ENCODE data around the gene LILRA6. TPM values are rescaled to one million over a fixed set of nuclear protein-coding genes. Genes with fewer than 3 reads are reported as not detected.
"Not testable (repeated sequence)": the region's sequence is repeated elsewhere in the genome, so short reads cannot be mapped to it uniquely, and the experiment has no call there.

Gene LILRA6
- total and polyA plus RNA-seq, 5 donors = 1.00 to 3.9 (median 2.3) TPM

DNA sequence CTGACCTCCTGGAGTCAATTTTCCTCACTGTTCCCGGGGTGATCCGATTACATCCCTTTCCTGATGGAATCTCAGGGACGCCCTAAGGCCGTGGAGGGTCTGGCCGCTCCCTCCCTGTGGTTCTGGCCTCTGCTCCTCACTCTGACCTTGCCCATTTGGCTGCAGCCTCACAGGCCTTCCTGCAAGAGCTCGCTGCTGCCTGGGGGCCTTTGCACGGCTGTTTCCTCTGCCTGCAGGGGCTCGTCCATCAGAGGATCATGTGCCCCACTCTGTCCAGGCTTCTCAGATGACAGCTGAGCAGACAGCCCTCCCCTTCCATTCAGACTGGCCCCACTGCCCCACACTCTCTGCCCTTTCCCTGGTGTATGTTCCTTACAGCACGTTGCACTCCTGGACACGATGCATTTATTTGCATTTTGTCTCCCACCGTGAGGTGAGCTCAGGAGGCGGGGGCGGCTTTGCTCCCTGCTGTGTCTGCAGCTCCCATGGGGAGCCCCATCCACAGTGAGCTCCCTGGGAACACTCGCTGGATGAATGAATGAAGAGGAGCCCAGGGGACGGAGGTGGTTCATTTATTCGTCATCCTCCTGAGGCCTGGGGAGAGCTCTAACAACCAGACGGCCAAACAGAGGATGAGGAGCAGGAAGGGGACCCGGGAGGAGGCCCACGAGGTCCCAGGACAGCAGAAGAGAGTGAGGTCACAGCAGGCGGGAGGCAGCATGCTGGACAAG lies 24.9 kb downstream of the LILRA6 start:
- H3K27me3 ChIP-seq (ENCODE audit: control insufficient read depth, insufficient read depth); H3K27ac ChIP-seq (ENCODE audit: low read length); ATAC-seq; DNase-seq; H3K4me3 ChIP-seq (ENCODE audit: low read length); intact Hi-C loops (cut with DNase I); H3K4me1 ChIP-seq (ENCODE audit: control insufficient read depth, insufficient read depth, low read length); H3K9me3 ChIP-seq (ENCODE audit: control insufficient read depth, low read length): not testable (repeated sequence)
- 56% methylated on average over 16 of the region's 20 CpGs for WGBS

DNA sequence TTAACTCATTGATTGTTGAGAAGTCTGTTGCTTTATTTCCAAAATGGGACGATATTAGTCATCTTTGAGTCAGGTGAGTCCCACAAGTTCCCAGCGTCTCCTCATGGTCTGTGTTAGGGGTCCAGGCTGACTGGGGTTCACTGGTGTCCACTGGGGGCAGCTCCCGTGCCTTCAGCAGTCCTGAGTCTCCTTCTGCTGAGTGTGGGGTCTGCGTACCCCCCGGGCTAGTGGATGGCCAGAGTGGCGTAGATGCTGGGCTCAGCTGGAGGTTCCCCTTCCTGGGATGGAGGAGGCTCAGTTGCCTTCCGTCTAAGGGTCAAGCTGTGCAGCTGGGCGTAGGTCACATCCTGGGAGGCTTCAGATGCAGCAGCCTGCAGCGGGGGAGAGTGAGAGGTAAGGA lies 25.7 kb downstream of the LILRA6 start:
- ATAC-seq = no peak
- H3K4me1 ChIP-seq (ENCODE audit: control insufficient read depth, insufficient read depth, low read length) = no peaks in the 10 kb centered on the region
- WGBS = 86% methylated on average over 9 of the region's 9 CpGs
- H3K27ac ChIP-seq (ENCODE audit: low read length) = no peak overlapping the region
- H3K4me3 ChIP-seq (ENCODE audit: low read length) = no peak overlapping the region
- no peaks in the 10 kb centered on the region for H3K9me3 ChIP-seq (ENCODE audit: control insufficient read depth, low read length)
- no peaks in the 10 kb centered on the region for H3K27me3 ChIP-seq (ENCODE audit: control insufficient read depth, insufficient read depth)
- intact Hi-C loops (cut with DNase I) = no loop called here
- DNase-seq = peak in 1 of 3 donors; percentile 5

DNA sequence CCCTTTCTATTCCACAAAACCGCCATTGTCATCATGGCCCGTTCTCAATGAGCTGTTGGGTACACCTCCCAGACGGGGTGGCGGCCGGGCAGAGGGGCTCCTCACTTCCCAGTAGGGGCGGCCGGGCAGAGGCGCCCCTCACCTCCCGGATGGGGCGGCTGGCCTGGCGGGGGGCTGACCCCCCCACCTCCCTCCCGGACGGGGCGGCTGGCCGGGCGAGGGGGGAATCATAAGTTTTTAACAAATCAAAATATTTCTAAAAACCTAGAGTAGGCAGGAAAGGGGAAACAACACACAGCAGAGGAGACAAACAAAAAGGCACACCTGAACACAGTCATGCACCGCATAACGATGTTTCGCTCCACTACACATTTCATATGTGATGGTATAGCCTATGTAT lies 27.9 kb downstream of the LILRA6 start:
- H3K27me3 ChIP-seq (ENCODE audit: control insufficient read depth, insufficient read depth); H3K27ac ChIP-seq (ENCODE audit: low read length); H3K4me1 ChIP-seq (ENCODE audit: control insufficient read depth, insufficient read depth, low read length); H3K4me3 ChIP-seq (ENCODE audit: low read length); ATAC-seq; H3K9me3 ChIP-seq (ENCODE audit: control insufficient read depth, low read length); intact Hi-C loops (cut with DNase I): not testable (repeated sequence)
- WGBS = 94% methylated on average over 16 of the region's 19 CpGs
- peak in 1 of 3 donors; percentile 11 for DNase-seq

DNA sequence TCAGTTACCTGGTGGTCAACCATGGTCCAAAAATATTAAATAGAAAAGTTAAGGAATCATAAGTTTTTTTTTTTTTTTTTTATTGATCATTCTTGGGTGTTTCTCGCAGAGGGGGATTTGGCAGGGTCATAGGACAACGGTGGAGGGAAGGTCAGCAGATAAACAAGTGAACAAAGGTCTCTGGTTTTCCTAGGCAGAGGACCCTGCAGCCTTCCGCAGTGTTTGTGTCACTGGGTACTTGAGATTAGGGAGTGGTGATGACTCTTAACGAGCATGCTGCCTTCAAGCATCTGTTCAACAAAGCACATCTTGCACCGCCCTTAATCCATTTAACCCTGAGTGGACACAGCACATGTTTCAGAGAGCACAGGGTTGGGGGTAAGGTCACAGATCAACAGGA lies 28.4 kb downstream of the LILRA6 start:
- DNase-seq; intact Hi-C loops (cut with DNase I); H3K27ac ChIP-seq (ENCODE audit: low read length); ATAC-seq; H3K4me3 ChIP-seq (ENCODE audit: low read length); H3K27me3 ChIP-seq (ENCODE audit: control insufficient read depth, insufficient read depth); H3K9me3 ChIP-seq (ENCODE audit: control insufficient read depth, low read length): not testable (repeated sequence)
- 36% methylated on average over 5 of the region's 5 CpGs for WGBS
- peaks cover 11% of the 10 kb centered on the region for H3K4me1 ChIP-seq (ENCODE audit: control insufficient read depth, insufficient read depth, low read length)

DNA sequence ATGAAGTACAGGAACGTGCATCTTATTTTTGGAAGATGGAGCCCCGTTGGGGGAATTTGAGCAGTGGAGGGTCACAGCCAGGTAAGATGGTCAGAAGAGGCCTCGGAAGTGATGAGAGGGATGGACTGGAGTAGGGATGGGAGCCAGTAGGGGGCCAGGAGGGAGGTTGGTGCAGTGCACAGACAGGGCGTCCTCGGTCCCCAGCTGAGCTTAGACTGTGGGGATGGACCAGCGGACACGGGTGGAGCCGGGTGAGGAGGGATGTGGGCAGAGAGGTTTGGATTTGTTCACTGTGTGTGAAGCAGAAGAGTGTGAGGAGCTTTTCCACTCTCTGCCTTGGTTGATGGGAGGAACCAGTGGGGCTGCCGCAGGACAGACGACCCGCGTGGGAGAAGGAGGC lies 31.4 kb downstream of the LILRA6 start:
- H3K4me3 ChIP-seq (ENCODE audit: low read length) = no peak overlapping the region
- peak in 1 of 3 donors; percentile 36 for DNase-seq
- peaks cover 16% of the 10 kb centered on the region for H3K4me1 ChIP-seq (ENCODE audit: control insufficient read depth, insufficient read depth, low read length)
- H3K27me3 ChIP-seq (ENCODE audit: control insufficient read depth, insufficient read depth) = no peaks in the 10 kb centered on the region
- 87% methylated on average over 12 of the region's 12 CpGs for whole genome bisulfite sequencing
- no peak for ATAC-seq
- H3K9me3 ChIP-seq (ENCODE audit: control insufficient read depth, low read length) = no peaks in the 10 kb centered on the region
- intact Hi-C loops (cut with DNase I) = no loop called here
- no peak overlapping the region for H3K27ac ChIP-seq (ENCODE audit: low read length)

DNA sequence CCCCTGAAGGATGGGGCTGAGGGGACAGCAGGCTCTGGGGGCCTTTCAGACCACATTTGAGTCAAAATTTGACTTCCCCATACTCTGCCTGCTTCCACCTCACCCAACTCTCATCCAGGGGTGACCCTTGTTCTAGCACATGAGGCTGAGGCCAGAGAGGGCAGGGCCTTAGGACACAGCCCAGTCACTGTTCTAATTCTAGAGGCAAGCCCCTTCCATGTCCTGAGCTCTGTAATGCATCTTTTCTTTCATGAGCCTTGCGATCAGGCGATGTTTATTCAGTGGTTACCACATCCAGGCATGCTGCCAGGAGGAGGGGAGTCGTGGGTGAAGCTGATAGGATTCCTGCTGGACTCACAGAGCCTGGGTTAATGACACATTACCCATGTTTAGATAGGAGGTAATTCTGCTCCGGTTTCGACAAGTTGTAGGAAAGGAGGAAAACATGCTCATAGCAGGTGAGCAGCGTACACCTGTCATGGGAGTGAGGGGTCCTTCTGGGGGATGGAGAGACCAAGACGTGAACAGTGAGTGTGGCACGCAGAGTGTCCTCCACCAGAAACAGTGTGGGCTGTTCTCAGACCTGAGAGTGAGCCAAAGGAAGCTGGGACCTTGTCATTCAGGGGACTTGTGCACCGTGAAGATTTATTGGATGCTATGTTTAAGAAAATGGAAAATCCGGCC lies 32.6 kb downstream of the LILRA6 start:
- H3K4me1 ChIP-seq (ENCODE audit: control insufficient read depth, insufficient read depth, low read length) = peaks cover 16% of the 10 kb centered on the region
- 29% methylated on average over 10 of the region's 10 CpGs for WGBS
- no peaks in the 10 kb centered on the region for H3K27me3 ChIP-seq (ENCODE audit: control insufficient read depth, insufficient read depth)
- ATAC-seq (peak; percentile 76 to 78), DNase-seq (peak; percentile 91 to 95 (median 93))
- peak overlapping the region; percentile 86 for H3K27ac ChIP-seq (ENCODE audit: low read length)
- no peak overlapping the region for H3K4me3 ChIP-seq (ENCODE audit: low read length)
- no peaks in the 10 kb centered on the region for H3K9me3 ChIP-seq (ENCODE audit: control insufficient read depth, low read length)
- intact Hi-C loops (cut with DNase I) = no loop called here

DNA sequence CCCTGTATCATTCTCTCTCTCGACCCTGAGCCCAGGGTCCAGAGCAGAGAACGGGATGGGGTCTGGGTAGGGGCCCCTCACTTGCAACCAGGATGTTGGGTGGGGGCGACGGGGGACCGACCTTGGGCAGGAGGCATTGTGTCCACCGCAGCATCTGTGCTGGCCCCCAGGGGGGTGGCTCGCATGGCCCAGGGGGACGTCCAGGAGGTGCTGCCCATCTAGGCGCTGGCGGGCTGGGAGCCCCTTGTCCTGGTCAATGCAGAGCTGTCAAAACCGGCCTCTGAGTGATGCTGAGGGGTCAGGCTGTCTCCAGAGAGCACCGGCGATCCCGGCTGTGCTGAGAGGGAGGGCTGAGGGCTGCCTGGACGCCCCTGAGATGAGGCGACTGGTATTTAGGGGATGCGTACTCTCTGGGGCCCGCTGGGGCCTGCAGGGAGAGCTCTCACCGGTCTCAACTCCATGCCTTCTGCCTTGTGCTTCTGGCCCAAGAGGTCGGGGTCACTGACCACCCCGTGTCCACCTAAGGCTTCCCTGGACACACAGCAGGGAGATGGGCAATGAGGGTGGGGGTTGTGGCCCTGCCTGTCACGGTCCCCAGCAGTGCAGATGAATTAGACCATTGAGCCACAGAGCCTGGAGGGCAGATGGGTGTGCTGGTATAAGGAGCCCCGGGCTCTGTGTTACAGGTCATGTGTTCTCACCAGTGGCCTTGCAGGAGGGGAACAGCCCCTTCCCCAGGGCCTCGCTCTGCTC lies 33.4 kb downstream of the LILRA6 start:
- ATAC-seq = peak; percentile 5 to 10
- H3K4me1 ChIP-seq (ENCODE audit: control insufficient read depth, insufficient read depth, low read length) = peaks cover 16% of the 10 kb centered on the region
- H3K27me3 ChIP-seq (ENCODE audit: control insufficient read depth, insufficient read depth) = no peaks in the 10 kb centered on the region
- peak overlapping the region; percentile 63 for H3K27ac ChIP-seq (ENCODE audit: low read length)
- 56% methylated on average over 24 of the region's 24 CpGs for WGBS
- H3K4me3 ChIP-seq (ENCODE audit: low read length) = no peak overlapping the region
- no peaks in the 10 kb centered on the region for H3K9me3 ChIP-seq (ENCODE audit: control insufficient read depth, low read length)
- no peak for DNase-seq
- intact Hi-C loops (cut with DNase I) = no loop called here

DNA sequence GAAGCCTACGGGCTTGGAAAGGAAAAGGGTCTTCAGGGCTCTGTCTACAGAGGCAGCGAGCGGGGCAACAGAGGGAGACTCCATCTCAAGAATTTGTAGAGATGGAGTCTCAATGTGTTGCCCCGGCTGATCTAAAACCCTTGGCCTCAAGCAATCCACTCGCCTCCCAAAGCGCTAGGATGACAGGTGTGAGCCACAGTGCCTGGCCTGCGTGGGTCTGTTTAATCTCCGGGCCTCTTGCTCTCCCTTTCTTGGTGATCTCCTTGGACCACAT lies 33.9 kb downstream of the LILRA6 start:
- DNase-seq (no peak), ATAC-seq (no peak)
- intact Hi-C loops (cut with DNase I) = no loop called here
- H3K4me1 ChIP-seq (ENCODE audit: control insufficient read depth, insufficient read depth, low read length) = peaks cover 16% of the 10 kb centered on the region
- no peaks in the 10 kb centered on the region for H3K27me3 ChIP-seq (ENCODE audit: control insufficient read depth, insufficient read depth)
- no peak overlapping the region for H3K4me3 ChIP-seq (ENCODE audit: low read length)
- WGBS = 81% methylated on average over 8 of the region's 8 CpGs
- peak overlapping the region; percentile 57 for H3K27ac ChIP-seq (ENCODE audit: low read length)
- no peaks in the 10 kb centered on the region for H3K9me3 ChIP-seq (ENCODE audit: control insufficient read depth, low read length)

DNA sequence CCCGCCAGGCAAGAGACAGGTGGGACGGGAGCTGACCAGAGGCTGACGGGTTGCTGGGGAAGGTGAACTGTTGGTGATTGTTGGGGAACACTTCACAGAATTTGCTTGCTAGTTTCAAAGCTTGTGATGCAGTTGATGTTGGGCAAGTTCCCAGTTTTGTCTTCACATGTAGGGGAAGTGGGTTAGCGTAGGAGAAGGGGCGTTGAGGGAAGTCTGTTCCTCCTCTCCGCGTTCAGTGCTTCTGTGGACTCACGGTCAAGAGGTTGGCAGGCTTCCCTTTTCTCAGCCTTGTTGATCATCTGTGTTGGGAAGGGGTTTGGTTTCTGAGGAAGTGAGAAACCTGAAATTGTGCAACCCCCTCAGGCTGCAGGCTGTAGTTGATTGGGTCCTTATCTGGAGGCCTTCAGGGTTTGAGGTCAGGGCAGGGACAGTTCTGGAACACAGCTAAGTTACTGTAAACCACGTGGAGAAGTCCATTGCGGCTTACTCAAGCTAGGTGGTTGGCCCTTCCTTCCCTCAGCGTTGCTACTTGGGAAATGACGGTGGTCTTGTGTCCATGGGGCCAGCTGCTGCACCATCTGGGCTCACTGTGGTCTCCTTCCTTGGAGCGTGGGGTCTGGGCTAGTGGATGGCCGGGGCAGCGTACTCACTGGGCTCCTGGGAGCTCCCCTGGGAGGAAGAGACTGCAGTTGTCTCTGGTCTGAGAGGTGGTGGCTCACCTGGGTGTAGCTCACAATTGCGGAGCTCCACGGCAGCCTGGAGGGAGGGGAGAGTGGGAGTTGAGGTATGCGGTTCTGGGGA lies 34.4 kb downstream of the LILRA6 start:
- peak; percentile 72 to 80 (median 74) for DNase-seq
- Histone ChIP-seq H3K27ac (ENCODE audit: low read length) (peak overlapping the region; percentile 57), H3K9me3 (ENCODE audit: control insufficient read depth, low read length) (no peaks in the 10 kb centered on the region), H3K27me3 (ENCODE audit: control insufficient read depth, insufficient read depth) (no peaks in the 10 kb centered on the region), H3K4me1 (ENCODE audit: control insufficient read depth, insufficient read depth, low read length) (peaks cover 20% of the 10 kb centered on the region), H3K4me3 (ENCODE audit: low read length) (no peak overlapping the region)
- intact Hi-C loops (cut with DNase I) = no loop called here
- 59% methylated on average over 18 of the region's 18 CpGs for WGBS
- ATAC-seq = peak; percentile 65 to 75

DNA sequence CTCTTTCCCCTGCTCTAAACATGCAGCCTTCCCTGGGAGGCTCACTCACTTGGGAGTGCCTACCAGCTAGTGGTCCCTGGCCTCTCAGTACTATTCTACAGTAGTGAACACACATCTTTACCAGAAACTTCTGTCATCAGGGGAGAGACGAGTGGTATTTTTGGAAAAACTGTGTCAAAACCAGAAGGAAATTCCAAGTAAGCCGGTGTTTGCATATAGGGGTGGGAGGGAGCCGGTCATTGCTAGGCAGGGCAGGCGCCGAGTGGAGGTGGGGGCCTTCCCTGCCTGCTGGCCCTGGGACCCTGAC lies 35.0 kb downstream of the LILRA6 start:
- intact Hi-C loops (cut with DNase I) = no loop called here
- 62% methylated on average over 5 of the region's 5 CpGs for WGBS
- no peak for ATAC-seq
- Histone ChIP-seq H3K27ac (ENCODE audit: low read length) (no peak overlapping the region), H3K4me1 (ENCODE audit: control insufficient read depth, insufficient read depth, low read length) (peaks cover 25% of the 10 kb centered on the region), H3K4me3 (ENCODE audit: low read length) (no peak overlapping the region), H3K9me3 (ENCODE audit: control insufficient read depth, low read length) (no peaks in the 10 kb centered on the region), H3K27me3 (ENCODE audit: control insufficient read depth, insufficient read depth) (no peaks in the 10 kb centered on the region)
- no peak for DNase-seq

DNA sequence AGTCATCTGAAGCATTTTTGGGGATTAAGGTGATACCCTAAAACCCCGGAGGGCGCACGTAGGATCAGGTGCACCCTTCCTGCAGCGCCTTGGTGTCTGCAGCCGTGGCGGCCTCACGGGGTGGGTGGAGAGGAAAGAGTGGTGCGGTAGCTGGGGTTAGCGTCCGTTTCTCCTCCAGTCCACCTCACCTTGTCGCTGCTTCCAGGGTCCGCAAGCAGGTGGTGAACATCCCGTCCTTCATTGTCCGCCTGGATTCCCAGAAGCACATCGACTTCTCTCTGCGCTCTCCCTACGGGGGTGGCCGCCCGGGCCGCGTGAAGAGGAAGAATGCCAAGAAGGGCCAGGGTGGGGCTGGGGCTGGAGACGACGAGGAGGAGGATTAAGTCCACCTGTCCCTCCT lies 35.4 kb downstream of the LILRA6 start:
- not testable (repeated sequence) for DNase-seq

More for the DNA sequence above, 35.4 kb downstream of the LILRA6 start:
- H3K27ac ChIP-seq (ENCODE audit: low read length); intact Hi-C loops (cut with DNase I); H3K27me3 ChIP-seq (ENCODE audit: control insufficient read depth, insufficient read depth); H3K4me3 ChIP-seq (ENCODE audit: low read length); ATAC-seq; H3K9me3 ChIP-seq (ENCODE audit: control insufficient read depth, low read length): not testable (repeated sequence)
- 68% methylated on average over 23 of the region's 23 CpGs for WGBS
- peaks cover 27% of the 10 kb centered on the region for H3K4me1 ChIP-seq (ENCODE audit: control insufficient read depth, insufficient read depth, low read length)

All from right cardiac atrium (tissue), 5 donors.